ENCODE results near the gene ODAD3. TPM values are rescaled to one million over a fixed set of nuclear protein-coding genes. Genes with fewer than 3 reads are reported as not detected.

ODAD3 gene
- total and polyA plus RNA-seq, 2 of the 13 experiments (the other 11 are each of a cell fraction or from before 2014, with no cell fraction given) = 0.04 to 0.08 TPM

GRCh38 chr19:11457115-11457514, 22.2 kb upstream of the ODAD3 start:
- ATAC-seq (peak; percentile 15; the same call in 2 of the 3 replicates), FAIRE-seq (no peak), DNase-seq (ENCODE audit: low spot score) (no peak)
- POLR2A ChIA-PET = no interaction called here
- no peak overlapping the region for H2AFZ ChIP-seq (ENCODE audit: low read length)
- 8% methylated on average over 2 of the region's 18 CpGs for WGBS (ENCODE audit: low lambda C conversion rate)
- H3K9me3 ChIP-seq (ENCODE audit: low read length) = no peaks in the 10 kb centered on the region
- peaks cover 1 to 12% of the 10 kb centered on the region in 2 experiments; a peak in 2 of 5 replicates for H3K27me3 ChIP-seq (ENCODE audit: control insufficient read depth in 1 of 2, insufficient read depth in 2 of 2, low read length in 2 of 2)
- no TSS peak for BruUV-seq (replicated peaks)
- H3K79me2 ChIP-seq (ENCODE audit: insufficient read depth, low read length) = no peaks in the 10 kb centered on the region
- no peaks in the 10 kb centered on the region for H4K20me1 ChIP-seq (ENCODE audit: insufficient read depth, low read length)
- no peak overlapping the region for H3K27ac ChIP-seq (ENCODE audit: extremely low read length, insufficient read depth, low read length)
- CTCF ChIA-PET (ENCODE audit: low intra/inter-chr PET ratio, low total read pairs) = no interaction called here
- no peak overlapping the region for H3K9ac ChIP-seq (ENCODE audit: insufficient read depth, low read depth, low read length)
- intact Hi-C loops (cut with micrococcal nuclease; ENCODE audit: unreplicated experiment) = no loop called here
- H3K36me3 ChIP-seq (replicated peaks in 1 of 2; ENCODE audit: control insufficient read depth in 1 of 2, insufficient read depth in 2 of 2, low read length in 2 of 2) = no peaks in the 10 kb centered on the region
- in situ Hi-C loops (cut with HindIII; ENCODE audit: extremely low pct_ligation_motif_present, low pct_unique_long_range_greater_than_20kb) = loop anchor here (10.0 kb wide), 1 partner anchor 172 kb away; no protein-coding TSS in a partner anchor
- no peak overlapping the region for H3K4me3 ChIP-seq (replicated peaks in 1 of 3; ENCODE audit: insufficient read depth in 1 of 3, low read depth in 2 of 3, low read length in 3 of 3)
- no peak for TF ChIP-seq ZNF230 (CRISPR knock-in tag; IDR thresholded peaks at IDR 0.05)
- TF ChIP-seq E2F5 (CRISPR knock-in tag; conservative IDR thresholded peaks at IDR 0.05) = no peak
- TF ChIP-seq EEA1 (CRISPR knock-in tag; IDR thresholded peaks at IDR 0.05; ENCODE audit: borderline replicate concordance) = no peak
- no peak for TF ChIP-seq ZFP37 (CRISPR knock-in tag; IDR thresholded peaks at IDR 0.05; ENCODE audit: borderline replicate concordance)
- no peak for TF ChIP-seq MATR3 (CRISPR knock-in tag; IDR thresholded peaks at IDR 0.05)
- TF ChIP-seq NRL (CRISPR knock-in tag; IDR thresholded peaks at IDR 0.05; ENCODE audit: borderline replicate concordance) = no peak
- TF ChIP-seq ATF3 (CRISPR knock-in tag; IDR thresholded peaks at IDR 0.05) = no peak
- TF ChIP-seq ATF7-NPFF (CRISPR knock-in tag; IDR thresholded peaks at IDR 0.05; ENCODE audit: low read depth) = no peak
- no peak for TF ChIP-seq SNAI1 (CRISPR knock-in tag; IDR thresholded peaks at IDR 0.05; ENCODE audit: borderline replicate concordance)
- TF ChIP-seq THYN1 (CRISPR knock-in tag; IDR thresholded peaks at IDR 0.05; ENCODE audit: borderline replicate concordance, low read depth) = no peak
- no peak overlapping the region for H3K4me2 ChIP-seq (ENCODE audit: low read depth, low read length)
- H3K4me1 ChIP-seq (ENCODE audit: insufficient read depth, low read length) = peaks cover 18% of the 10 kb centered on the region
